Liver (tissue), 3 donors: ENCODE data around the gene PPP2R2B.

Experiments used
- GABPA ChIP-seq, 2 donors: IDR thresholded peaks in 1 of 2; conservative IDR thresholded peaks in 1 of 2; 2 replicates each; pipeline ENCODE4 v1.6.1; 2016; ENCODE audit warnings: antibody characterized with exemption in 2 of 2, mild to moderate bottlenecking in 1 of 2, moderate library complexity in 1 of 2
- HNF4A ChIP-seq, 2 donors: conservative IDR thresholded peaks; 2 replicates each; pipeline ENCODE4 v1.6.1; 2016; ENCODE audit warnings: antibody characterized with exemption in 2 of 2, mild to moderate bottlenecking in 2 of 2
- HNF4G ChIP-seq: IDR thresholded peaks from 2 replicates; pipeline ENCODE4 v1.6.1; 2016; ENCODE audit warnings: antibody characterized with exemption
- MAX ChIP-seq: IDR thresholded peaks from 2 replicates; pipeline ENCODE4 v1.6.1; 2016; ENCODE audit warnings: antibody characterized with exemption
- RAD21 ChIP-seq, 2 donors: IDR thresholded peaks; 2 replicates each; pipeline ENCODE4 v1.6.1; 2016; ENCODE audit warnings: antibody characterized with exemption in 2 of 2, mild to moderate bottlenecking in 2 of 2
- REST ChIP-seq: IDR thresholded peaks from 2 replicates; pipeline ENCODE4 v1.6.1; 2016; ENCODE audit warnings: antibody characterized with exemption, mild to moderate bottlenecking
- SP1 ChIP-seq: IDR thresholded peaks from 2 replicates; pipeline ENCODE4 v1.6.1; 2018; ENCODE audit warnings: antibody characterized with exemption, mild to moderate bottlenecking
- TAF1 ChIP-seq: conservative IDR thresholded peaks from 2 replicates; pipeline ENCODE4 v1.6.1; 2016; ENCODE audit warnings: antibody characterized with exemption, mild to moderate bottlenecking
- ZBTB33 ChIP-seq: IDR thresholded peaks from 2 replicates; pipeline ENCODE4 v1.6.1; 2016; ENCODE audit warnings: antibody characterized with exemption
- TF ChIP-seq, protein P1 (sequence below): fragments of 150-350 bp; IDR thresholded peaks from 2 replicates; pipeline ENCODE4 v1.5.1; 2017; ENCODE audit warnings: improper control_type of control experiment, low read depth, low read length; ENCODE audit not compliant: missing input control
- donor health status: healthy.
- donor health status: healthy.

GRCh38 chr5:146872188-146872587, 6.4 kb downstream of the PPP2R2B start:
- TF ChIP-seq MAX (no peak), TAF1 (no peak), ZBTB33 (no peak), SP1 (no peak), HNF4G (no peak), REST (no peak), RAD21 (IDR thresholded peaks at IDR 0.05) (no peak), GABPA (IDR thresholded peaks at IDR 0.05 in 1 of 2, conservative IDR thresholded peaks at IDR 0.05 in 1 of 2) (no peak), HNF4A (conservative IDR thresholded peaks at IDR 0.05) (no peak)
- TF ChIP-seq, protein P1, sequence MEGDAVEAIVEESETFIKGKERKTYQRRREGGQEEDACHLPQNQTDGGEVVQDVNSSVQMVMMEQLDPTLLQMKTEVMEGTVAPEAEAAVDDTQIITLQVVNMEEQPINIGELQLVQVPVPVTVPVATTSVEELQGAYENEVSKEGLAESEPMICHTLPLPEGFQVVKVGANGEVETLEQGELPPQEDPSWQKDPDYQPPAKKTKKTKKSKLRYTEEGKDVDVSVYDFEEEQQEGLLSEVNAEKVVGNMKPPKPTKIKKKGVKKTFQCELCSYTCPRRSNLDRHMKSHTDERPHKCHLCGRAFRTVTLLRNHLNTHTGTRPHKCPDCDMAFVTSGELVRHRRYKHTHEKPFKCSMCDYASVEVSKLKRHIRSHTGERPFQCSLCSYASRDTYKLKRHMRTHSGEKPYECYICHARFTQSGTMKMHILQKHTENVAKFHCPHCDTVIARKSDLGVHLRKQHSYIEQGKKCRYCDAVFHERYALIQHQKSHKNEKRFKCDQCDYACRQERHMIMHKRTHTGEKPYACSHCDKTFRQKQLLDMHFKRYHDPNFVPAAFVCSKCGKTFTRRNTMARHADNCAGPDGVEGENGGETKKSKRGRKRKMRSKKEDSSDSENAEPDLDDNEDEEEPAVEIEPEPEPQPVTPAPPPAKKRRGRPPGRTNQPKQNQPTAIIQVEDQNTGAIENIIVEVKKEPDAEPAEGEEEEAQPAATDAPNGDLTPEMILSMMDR = no peak
